CD4-positive, alpha-beta T cell treated with Interleukin-12 subunit alpha and Interleukin-12 subunit beta, for 1 hour (primary cell): ENCODE measurements around the gene HOXB6.

Experiments used
- DNase-seq: peaks from one replicate; pipeline ENCODE4 v3.0.0-alpha.2; 2020

Gene HOXB6

DNA sequence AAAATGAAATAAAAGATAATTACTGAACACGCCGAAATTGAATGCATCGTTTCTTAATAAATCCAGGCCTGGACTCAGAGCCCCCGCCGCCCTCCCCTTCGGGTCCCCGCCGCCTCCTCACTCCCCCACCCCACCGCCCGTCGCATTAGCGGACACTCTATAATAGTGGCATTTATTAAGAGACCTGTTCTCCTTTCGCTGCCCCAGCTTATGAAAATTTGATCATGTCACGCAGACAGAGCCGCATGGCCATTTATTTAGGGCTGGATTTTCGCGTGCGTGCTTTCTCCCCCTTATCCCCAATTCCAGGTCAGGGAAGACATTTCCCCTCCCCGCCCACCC lies 53.6 kb downstream of the HOXB6 start:
- DNase-seq: no peak

DNA sequence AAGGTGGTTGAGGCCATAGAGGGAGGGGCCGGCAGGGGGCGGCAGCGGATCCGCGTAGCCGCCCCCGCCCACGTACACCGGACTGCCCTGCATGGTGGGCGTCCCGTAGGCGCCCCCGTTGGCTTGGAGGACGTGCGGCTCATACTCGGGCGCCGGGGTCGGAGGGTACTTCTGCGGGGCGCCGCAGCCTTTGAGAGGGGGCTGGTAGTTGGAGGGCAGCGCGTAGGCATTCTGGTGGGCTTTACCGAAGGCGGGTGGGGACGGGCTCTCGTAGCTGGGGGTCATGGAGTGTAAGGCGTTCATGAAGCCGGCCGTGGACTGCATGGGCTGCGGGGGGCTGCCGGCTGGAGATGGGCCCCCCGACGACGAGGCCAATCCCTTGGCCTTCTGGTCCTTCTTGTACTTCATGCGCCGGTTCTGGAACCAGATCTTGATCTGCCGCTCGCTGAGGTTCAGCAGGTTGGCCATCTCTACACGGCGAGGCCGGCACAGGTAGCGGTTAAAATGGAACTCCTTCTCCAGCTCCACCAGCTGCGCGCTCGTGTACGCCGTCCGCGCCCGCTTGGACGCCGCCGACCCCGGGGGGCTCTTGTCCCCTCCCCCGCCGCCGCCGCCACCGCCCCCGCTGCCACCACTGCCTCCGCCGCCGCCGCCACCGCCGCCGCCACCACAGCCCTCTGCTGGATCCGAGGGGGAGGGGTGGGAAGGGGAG lies 54.1 kb downstream of the HOXB6 start:
- no peak for DNase-seq

DNA sequence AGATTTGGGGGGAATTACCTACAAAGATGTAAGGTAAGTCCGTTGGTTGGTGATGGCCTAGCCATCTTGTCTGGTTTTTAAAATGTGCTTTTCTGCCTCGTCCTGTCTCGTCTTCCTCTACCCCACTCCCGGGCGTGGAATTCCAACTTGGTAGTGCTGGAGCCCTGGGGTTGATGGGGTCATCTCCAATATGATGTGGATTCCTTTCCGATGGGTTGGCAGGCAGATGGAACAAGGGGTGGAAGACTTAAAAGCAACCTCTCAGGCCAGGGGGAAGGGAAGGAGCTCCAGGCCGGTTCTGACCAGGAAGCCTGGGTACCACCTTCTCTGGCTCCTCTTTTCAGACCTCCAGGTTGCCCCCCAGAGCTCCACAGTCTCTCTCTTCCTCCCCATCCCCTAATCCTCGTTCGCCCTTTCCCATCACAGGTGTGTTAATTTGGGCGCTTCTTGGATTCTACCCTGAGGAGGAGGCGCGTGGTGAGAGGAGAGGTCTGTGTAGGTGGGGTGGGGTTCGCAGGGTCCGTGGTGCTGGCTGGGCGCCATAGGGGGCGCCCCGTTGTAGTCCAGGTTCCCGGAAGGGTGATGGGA lies 54.8 kb downstream of the HOXB6 start:
- no peak for DNase-seq

GRCh38 chr17:48549281-48549630 lies 55.5 kb downstream of the HOXB6 start:
- DNase-seq: no peak

DNA sequence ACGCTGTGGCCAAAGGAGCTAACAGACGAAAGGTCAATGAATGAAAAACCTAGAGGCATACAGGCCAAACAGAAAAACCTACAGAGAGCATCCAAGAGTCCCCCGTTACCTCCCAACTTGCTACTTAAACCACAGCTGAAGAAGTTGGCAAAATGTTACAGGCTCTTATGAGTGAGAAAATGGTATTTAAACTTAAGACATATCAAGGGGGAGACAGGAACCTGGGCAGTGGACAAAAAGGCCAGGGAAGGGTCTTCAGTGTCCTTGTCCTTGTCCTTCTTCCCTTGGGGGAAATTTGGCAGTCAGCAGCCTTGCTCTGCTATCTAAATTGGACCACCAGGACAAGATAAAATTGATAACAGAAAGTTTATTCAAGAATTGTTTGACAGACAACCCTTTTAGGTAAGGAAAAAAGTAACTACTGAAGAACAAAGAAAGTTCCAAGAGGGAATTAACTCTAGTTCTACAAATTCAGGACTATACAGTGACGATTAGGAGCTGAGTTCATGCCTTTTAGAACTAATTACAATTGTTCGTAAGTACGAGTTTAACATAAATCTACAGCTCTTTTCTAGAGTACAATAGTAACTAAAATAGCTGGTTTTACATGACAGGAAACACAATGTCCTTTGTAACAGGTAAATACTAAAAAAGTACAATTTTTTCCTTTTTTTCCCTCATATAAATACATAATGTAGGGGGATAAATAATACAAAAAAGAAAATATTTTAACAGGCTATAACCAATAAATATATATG lies 56.1 kb downstream of the HOXB6 start:
- DNase-seq: no peak

- DNase-seq: peak; percentile 57
Observed at GRCh38 chr17:48547808-48548522, 56.8 kb downstream of the HOXB6 start.

GRCh38 chr17:48546924-48547807 lies 57.6 kb downstream of the HOXB6 start:
- no peak for DNase-seq

DNA sequence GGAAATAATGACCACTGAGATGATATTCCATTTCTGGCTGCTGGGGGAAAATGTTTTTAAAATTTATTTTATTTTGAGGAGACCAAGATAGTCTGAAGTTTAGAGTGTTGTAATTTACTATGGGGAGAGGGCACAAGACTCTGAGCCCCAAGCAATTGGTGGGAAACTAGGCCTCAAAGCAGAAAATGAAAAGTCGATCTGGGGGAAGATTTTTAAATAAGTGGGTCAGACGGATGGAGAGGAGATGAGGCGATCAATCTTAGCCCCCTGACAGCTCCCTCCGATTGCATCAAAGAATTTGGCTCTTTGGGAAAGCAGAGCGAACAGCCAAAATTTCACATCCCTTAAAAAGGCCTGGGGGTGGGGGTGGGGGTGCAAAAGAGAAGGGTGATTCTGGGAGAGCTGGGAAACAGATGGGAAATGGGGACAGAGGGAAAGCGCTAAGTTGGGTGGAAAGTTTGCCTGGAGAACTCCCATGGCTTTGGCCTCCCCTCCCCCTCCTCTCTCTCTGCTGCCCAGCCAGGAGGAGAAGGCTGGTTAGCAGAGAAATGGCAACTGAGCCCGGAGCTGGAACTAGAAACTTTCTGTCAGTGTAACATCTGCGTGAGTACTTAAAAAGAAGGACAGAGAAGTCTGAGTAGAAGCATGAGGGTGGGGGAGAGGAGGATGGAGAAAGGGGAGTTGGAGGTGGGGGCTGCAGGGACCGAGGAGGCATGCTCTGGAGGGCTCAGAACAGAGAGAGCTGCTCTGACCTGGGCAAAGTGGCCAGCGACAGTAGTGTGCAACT lies 58.5 kb downstream of the HOXB6 start:
- no peak for DNase-seq
